Tibial artery (tissue), 4 donors: ENCODE data around the gene CYFIP2.

ENCODE experiments used
- DNase-seq, 2 donors: peaks; one replicate each; pipeline ENCODE4 v3.0.0-alpha.2; 2019
- H3K27ac ChIP-seq, 2 donors: fragments of 200-600 bp; sonication (generic) in 1 of 2; 1 replicate in 1 of 2; 2 replicates in 1 of 2; pipeline ENCODE4 v1.5.1; 2018 to 2019; ENCODE audit warnings: mild to moderate bottlenecking in 1 of 2
- H3K27me3 ChIP-seq, 2 donors: fragments of 200-600 bp; sonication (generic) in 1 of 2; one replicate each; pipeline versions ENCODE4 v1.5.1 to v1.6.0; 2016 to 2019
- H3K36me3 ChIP-seq, 3 donors: fragments of 200-600 bp; sonication (generic) in 2 of 3; one replicate each; pipeline ENCODE4 v1.5.1; 2016 to 2019; ENCODE audit warnings: mild to moderate bottlenecking in 2 of 3
- H3K4me1 ChIP-seq, 4 donors: fragments of 200-600 bp; sonication (generic) in 2 of 4; 1 replicate in 3 of 4; 2 replicates in 1 of 4; pipeline ENCODE4 v1.5.1; 2016 to 2019
- H3K4me3 ChIP-seq, 2 donors: fragments of 200-600 bp; sonication (generic) in 1 of 2; 1 replicate in 1 of 2; 2 replicates in 1 of 2; pipeline ENCODE4 v1.5.1; 2018 to 2019; ENCODE audit warnings: mild to moderate bottlenecking in 2 of 2
- H3K9me3 ChIP-seq, 3 donors: fragments of 200-600 bp; sonication (generic) in 1 of 3; one replicate each; pipeline ENCODE4 v1.5.1; 2016 to 2019
- CTCF ChIP-seq, 2 experiments: fragments of 200-600 bp in 1 of 2; fragments of 450-650 bp in 1 of 2; IDR thresholded peaks; one replicate each; pipeline ENCODE4 v1.5.1; 2017 to 2019; ENCODE audit warnings: antibody characterized with exemption in 2 of 2, mild to moderate bottlenecking in 1 of 2, moderate library complexity in 1 of 2
- intact Hi-C: fragments of 100-400 bp; cut with DNase I; formaldehyde crosslinking; loops from one replicate; pipeline ENCODE4 v1.15.0; 2023; ENCODE audit warnings: low total_unique reads

Gene CYFIP2

DNA sequence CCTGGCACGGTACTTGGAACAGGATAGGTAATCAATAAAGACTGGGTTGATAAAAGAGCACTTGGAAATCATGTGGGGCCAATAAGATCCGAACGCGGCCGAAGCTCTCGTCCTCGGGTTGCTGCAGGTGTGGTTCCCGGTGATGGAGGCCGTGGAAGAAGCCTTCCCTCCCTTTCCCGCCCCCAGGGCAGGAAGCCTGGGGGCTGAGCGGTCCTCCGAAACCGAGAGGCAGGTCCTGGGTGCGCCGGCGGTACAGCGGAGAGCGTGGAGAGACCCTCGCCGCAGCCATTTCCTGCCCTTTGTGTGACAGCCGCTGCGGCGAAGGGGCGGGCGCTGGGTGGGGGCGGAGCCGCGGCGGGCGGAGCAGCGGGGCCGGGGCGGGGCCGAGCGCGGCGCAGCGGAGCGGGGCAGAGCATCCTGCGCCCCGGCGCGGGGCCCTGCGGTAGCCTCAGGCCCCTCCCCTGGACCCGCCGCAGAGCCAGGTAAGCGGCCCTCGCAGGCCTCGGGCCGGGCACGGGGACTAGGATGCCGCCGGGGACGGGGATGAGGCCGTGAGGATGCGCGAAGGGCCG lies at the start of gene CYFIP2:
CYFIP2 (plus strand) TSS at position 410 of the 572 bp plus-strand sequence. CDS start 19,239 bp downstream, outside the sequence.
- no peaks in the 10 kb centered on the region for H3K9me3 ChIP-seq
- no peaks in the 10 kb centered on the region for H3K27me3 ChIP-seq
- intact Hi-C loops: no loop called here
- H3K4me3 ChIP-seq: peak within 1 kb of the TSS; percentile 75
- no peaks in the 10 kb centered on the region for H3K36me3 ChIP-seq
- no peak for TF ChIP-seq CTCF (IDR thresholded peaks at IDR 0.05)
- H3K27ac ChIP-seq: peak within 1 kb of the TSS; percentile 14 to 31
- peak; percentile 30 to 69 for DNase-seq
- peaks cover 0 to 14% (median 9%) of the 10 kb centered on the region in 4 donors for H3K4me1 ChIP-seq

DNA sequence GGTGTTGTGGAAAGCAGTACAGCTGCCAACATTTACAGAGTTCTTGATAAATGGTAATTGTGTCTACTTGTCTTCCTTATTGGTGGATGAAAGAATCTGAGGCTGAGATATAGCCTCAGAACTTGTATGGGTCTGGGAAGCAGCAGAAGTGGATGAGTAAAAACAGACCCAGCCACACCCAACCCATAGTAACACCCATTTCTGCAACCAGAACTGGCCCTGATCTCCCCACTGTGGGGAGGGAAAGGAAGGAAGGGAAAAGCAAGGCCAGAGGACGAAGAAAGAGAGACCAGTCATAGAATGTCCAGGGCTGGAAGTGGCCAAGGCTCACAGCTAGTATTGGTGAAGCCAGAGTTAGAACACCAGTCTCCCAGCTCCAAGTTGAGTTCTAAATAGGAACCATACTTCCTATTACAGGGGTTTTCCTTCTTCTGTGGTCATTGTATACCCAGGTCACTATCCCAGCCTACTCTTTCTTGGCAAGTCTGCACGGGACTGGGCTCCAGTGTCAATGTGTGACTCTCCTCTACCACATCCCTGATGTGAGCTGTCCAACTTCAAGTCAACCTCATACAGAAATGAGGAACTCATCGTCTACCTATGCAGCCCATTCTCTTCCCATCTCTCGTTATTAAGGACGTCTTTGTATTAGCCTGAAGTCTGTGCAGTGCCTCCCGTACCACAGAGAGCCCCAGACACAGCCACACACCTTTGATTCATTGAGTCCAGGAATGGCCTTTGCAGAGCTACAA lies 49.4 kb upstream of the CYFIP2 start:
- no peaks in the 10 kb centered on the region for H3K9me3 ChIP-seq
- DNase-seq: no peak
- H3K4me3 ChIP-seq: no peak overlapping the region
- H3K36me3 ChIP-seq: no peaks in the 10 kb centered on the region
- H3K27ac ChIP-seq: no peak overlapping the region
- intact Hi-C loops: no loop called here
- TF ChIP-seq CTCF (IDR thresholded peaks at IDR 0.05): no peak
- no peaks in the 10 kb centered on the region for H3K27me3 ChIP-seq
- H3K4me1 ChIP-seq: no peaks in the 10 kb centered on the region

DNA sequence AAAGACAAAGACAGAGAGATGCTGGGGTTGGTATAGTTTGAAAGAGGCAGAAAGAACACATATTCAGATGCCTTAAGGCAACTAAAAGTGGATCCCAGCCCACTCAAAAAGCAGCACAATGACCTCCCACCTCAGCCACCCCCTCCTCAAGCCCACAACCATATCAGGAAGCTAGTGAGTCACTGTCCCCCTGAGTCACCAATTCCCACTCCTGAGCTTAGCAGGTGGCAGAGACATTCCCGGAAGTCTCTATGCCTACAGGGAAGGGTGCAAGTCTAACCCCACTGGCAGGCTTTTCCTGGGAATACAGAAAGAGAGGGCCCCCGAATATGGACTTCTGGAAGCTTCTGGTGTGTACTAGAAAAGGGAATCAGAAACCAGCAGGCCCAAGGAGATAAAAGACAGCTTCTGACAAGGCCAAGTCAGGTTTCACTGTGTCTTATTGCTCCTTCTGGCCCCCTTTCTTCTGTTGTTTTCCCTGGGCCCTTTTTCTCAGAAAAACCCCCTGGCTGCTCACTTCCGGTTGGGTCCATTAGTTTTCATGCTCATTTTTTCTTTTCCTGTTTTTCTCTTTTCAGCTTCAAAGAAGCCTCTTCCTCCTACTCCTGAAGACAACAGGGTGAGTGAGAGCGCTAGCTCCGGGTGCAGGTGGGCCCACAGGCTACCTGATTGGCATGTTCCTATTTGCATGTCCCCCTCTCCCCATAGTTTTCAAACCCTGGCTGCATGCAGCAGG lies 48.5 kb upstream of the CYFIP2 start:
- no peak for DNase-seq
- no peaks in the 10 kb centered on the region for H3K4me1 ChIP-seq
- intact Hi-C loops: no loop called here
- no peak overlapping the region for H3K4me3 ChIP-seq
- H3K9me3 ChIP-seq: no peaks in the 10 kb centered on the region
- TF ChIP-seq CTCF (IDR thresholded peaks at IDR 0.05): no peak
- no peak overlapping the region for H3K27ac ChIP-seq
- H3K36me3 ChIP-seq: no peaks in the 10 kb centered on the region
- no peaks in the 10 kb centered on the region for H3K27me3 ChIP-seq

DNA sequence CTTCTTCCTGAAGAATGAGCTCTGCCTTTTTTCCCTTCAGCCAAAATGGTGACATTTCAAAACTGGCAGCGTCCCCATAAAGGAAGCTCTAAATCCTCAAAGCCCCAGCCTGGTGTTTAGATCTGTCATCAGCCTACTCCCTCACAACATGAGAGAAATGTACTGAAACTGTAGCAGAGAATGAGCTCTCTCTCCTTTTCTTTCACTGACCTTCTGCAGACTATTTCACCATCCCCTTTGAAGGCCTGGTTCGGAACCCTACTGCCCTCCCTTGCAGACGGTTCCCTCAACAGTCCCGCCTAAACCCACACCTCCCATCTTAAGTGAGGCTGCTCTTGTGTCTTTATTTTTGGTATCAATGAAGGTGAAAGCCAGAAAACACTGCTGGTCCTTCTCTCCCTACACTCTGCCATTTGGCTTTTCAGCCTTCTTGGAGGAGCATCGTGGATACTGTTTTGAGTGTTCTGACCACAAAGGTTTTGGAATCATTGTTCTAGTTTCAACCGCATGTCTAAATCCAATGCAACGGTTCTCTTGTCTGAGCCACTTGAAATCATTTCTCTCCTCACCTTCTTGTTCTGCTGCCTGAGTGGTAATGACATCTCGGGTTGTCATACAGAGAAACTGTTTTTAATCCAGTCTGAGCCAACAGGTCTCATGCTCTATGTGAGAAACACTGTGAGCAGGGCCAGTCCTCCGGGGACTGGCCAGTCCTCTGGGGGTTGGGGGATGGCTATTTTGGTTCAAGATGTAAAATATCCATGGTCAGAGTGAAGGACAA lies 46.2 kb upstream of the CYFIP2 start:
- intact Hi-C loops: no loop called here
- no peak for DNase-seq
- Histone ChIP-seq H3K27ac (no peak overlapping the region), H3K4me1 (no peaks in the 10 kb centered on the region), H3K27me3 (no peaks in the 10 kb centered on the region), H3K36me3 (no peaks in the 10 kb centered on the region), H3K4me3 (no peak overlapping the region), H3K9me3 (no peaks in the 10 kb centered on the region)
- TF ChIP-seq CTCF (IDR thresholded peaks at IDR 0.05): no peak

DNA sequence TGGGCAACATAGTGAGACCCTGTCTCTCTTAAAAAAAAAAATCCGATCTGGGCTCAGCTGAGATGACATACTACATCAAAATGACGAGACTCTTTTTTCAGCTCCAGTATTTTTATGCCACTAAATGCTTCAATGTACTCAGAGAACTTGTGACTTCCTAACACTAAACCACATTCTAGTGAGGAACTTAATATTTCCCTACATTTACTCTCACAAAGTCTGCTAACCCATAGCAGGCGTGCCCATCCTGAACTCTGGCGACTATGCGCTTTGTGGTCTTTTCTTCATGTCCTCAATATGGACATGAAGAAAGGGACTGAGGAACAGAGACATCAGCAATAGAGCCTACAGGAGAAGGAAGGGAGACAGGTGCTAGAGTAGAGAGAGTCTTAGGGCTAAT lies 44.0 kb upstream of the CYFIP2 start:
- Histone ChIP-seq H3K27me3 (no peaks in the 10 kb centered on the region), H3K4me3 (no peak overlapping the region), H3K36me3 (no peaks in the 10 kb centered on the region), H3K4me1 (no peaks in the 10 kb centered on the region), H3K27ac (no peak overlapping the region), H3K9me3 (no peaks in the 10 kb centered on the region)
- no peak for DNase-seq
- TF ChIP-seq CTCF (IDR thresholded peaks at IDR 0.05): no peak
- intact Hi-C loops: no loop called here
